Ishikawa (cell line): ENCODE results near the gene UBQLNL.

Source experiments
- CEBPB ChIP-seq: IDR thresholded peaks from 2 replicates; pipeline ENCODE4 v1.6.1; 2012
- CREB1 ChIP-seq: IDR thresholded peaks from 2 replicates; pipeline ENCODE4 v1.6.1; 2012; ENCODE audit warnings: low read depth
- EGR1 ChIP-seq: IDR thresholded peaks from 2 replicates; pipeline ENCODE4 v1.6.1; 2012
- EP300 ChIP-seq: IDR thresholded peaks from 2 replicates; pipeline ENCODE4 v1.6.1; 2012; ENCODE audit warnings: borderline replicate concordance
- FOXM1 ChIP-seq: IDR thresholded peaks from 2 replicates; pipeline ENCODE4 v1.6.1; 2012; ENCODE audit warnings: low read depth, borderline replicate concordance
- MAX ChIP-seq: IDR thresholded peaks from 2 replicates; pipeline ENCODE4 v1.6.1; 2012
- NFIC ChIP-seq: IDR thresholded peaks from 2 replicates; pipeline ENCODE4 v1.6.1; 2012
- RAD21 ChIP-seq: IDR thresholded peaks from 2 replicates; pipeline ENCODE4 v1.6.1; 2012; ENCODE audit warnings: low read depth
- REST ChIP-seq: IDR thresholded peaks from 2 replicates; pipeline ENCODE4 v1.6.1; 2012; ENCODE audit warnings: low read depth, mild to moderate bottlenecking
- TAF1 ChIP-seq: IDR thresholded peaks from 2 replicates; pipeline ENCODE4 v1.6.1; 2012; ENCODE audit warnings: low read depth, mild to moderate bottlenecking
- TCF12 ChIP-seq: IDR thresholded peaks from 2 replicates; pipeline ENCODE4 v1.6.1; 2012; ENCODE audit warnings: low read depth
- TEAD4 ChIP-seq: IDR thresholded peaks from 2 replicates; pipeline ENCODE4 v1.6.1; 2012
- USF1 ChIP-seq: IDR thresholded peaks from 2 replicates; pipeline ENCODE4 v1.6.1; 2012
- YY1 ChIP-seq: IDR thresholded peaks from 2 replicates; pipeline ENCODE4 v1.6.1; 2012; ENCODE audit warnings: low read depth
- ZBTB7A ChIP-seq: IDR thresholded peaks from 2 replicates; pipeline ENCODE4 v1.6.1; 2012; ENCODE audit warnings: low read depth

Gene UBQLNL

GRCh38 chr11:5505363-5506048 is 11.0 kb downstream of the UBQLNL start:
- no peak for TF ChIP-seq EGR1
- TF ChIP-seq USF1 = no peak
- TF ChIP-seq FOXM1 = no peak
- TF ChIP-seq CEBPB = no peak
- TF ChIP-seq RAD21 = no peak
- no peak for TF ChIP-seq MAX
- TF ChIP-seq NFIC = no peak
- TF ChIP-seq TEAD4 = no peak
- TF ChIP-seq REST = no peak

- TF ChIP-seq TAF1 (no peak), CREB1 (no peak), TCF12 (no peak), YY1 (no peak), MAX (no peak), USF1 (no peak), REST (no peak), RAD21 (no peak), FOXM1 (no peak), TEAD4 (no peak), ZBTB7A (no peak), NFIC (no peak), EGR1 (no peak), EP300 (no peak), CEBPB (no peak)
These were observed 12.0 kb downstream of the UBQLNL start for GRCh38 chr11:5504403-5504921.

GRCh38 chr11:5500393-5500801 is 16.1 kb downstream of the UBQLNL start:
- TF ChIP-seq CEBPB (no peak), TEAD4 (no peak), NFIC (no peak), REST (no peak), MAX (no peak), USF1 (no peak), FOXM1 (no peak), TCF12 (no peak), CREB1 (no peak), TAF1 (no peak), ZBTB7A (no peak), EGR1 (no peak), EP300 (no peak)

- TF ChIP-seq RAD21 (no peak), USF1 (no peak), CEBPB (no peak), ZBTB7A (no peak), REST (no peak), YY1 (no peak), TAF1 (no peak), FOXM1 (no peak), TEAD4 (no peak), TCF12 (no peak), EGR1 (no peak), EP300 (no peak), CREB1 (no peak), NFIC (no peak), MAX (no peak)
These were observed 16.8 kb downstream of the UBQLNL start for GRCh38 chr11:5499671-5500070.
